Stimulated activated CD8-positive, alpha-beta memory T cell treated with anti-CD3 and anti-CD28 coated beads, Interleukin-15, amount 100 ng/mL, for 24 hours (primary cell): ENCODE results near the gene DOLPP1.

Source experiments
- DNase-seq: peaks from one replicate; pipeline ENCODE4 v3.0.0-alpha.2; 2020; ENCODE audit warnings: low read depth

The DOLPP1 gene

DNA sequence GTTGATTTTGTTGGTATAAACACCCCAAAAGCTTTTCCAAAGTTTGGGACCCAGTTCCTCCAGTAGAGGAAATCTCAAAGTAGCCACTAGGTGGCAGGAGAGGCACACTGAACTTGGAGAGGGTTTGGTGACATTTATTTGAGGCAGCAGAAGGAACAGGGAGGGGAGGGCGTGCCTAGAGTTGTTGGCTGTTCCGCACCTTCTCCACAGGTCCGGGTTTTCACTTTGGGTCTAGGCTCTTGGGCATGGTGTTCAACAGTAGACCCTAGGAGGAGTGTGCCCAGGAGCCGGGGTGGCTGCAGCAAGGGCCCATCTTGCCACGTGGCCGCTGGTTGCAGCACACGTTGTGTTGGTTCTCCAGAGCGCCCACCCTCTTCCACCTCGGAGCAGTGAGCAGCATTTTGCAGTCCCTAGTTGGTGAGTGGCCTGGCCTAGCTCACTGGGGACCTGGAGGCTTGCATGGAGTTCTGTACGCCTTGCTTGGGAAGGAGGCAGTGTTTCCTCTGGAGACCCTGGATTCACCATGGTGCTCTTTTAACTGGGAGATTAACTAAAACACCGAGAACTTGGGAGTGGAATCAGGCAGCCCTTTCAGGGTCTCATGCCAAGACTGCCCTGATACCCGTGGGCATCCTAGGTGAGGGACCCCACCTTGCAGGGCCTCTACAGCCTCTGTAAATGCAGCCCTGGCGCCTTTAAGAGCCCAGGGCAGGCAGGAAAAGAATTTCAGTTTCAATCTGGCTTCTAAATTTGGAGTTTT, 58.5 kb downstream of the DOLPP1 start:
- no peak for DNase-seq

DNA sequence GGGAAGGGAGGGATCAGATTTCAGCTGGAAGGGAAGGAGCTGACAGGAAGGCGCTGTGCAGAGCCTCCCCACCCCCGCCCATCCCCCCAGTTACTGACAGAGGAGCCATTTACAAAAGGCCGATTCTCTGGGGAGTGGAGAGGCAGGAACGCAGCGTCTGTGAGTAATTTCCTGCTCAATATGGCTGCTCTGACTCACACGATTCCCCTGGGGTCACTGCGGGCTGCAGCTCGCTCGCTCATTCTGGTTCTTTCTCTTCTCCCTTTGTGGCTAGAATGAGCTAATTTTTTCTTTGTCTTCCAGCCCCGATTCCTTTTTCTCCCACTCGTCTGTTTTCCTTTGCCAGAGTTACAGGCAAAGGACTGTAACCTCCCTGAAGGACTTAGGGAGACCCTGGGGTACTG, 59.1 kb downstream of the DOLPP1 start:
- peak; percentile 37 for DNase-seq
